OCI-LY3 (cell line): Measurements from ENCODE around the gene WFDC2.

Experiments used
- EZH2phosphoT487 ChIP-seq: fragments of 200-600 bp; shearing (Covaris generic); IDR thresholded peaks from 2 replicates; pipeline ENCODE4 v1.6.1; 2018; ENCODE audit warnings: antibody characterized with exemption, mixed run types, low read depth
- TF ChIP-seq, protein P1 (sequence below): fragments of 200-600, 300-600 bp; sonication (generic); IDR thresholded peaks from 2 replicates; pipeline ENCODE4 v1.5.1; 2014; ENCODE audit warnings: antibody characterized with exemption, low read length, low read depth

DNA sequence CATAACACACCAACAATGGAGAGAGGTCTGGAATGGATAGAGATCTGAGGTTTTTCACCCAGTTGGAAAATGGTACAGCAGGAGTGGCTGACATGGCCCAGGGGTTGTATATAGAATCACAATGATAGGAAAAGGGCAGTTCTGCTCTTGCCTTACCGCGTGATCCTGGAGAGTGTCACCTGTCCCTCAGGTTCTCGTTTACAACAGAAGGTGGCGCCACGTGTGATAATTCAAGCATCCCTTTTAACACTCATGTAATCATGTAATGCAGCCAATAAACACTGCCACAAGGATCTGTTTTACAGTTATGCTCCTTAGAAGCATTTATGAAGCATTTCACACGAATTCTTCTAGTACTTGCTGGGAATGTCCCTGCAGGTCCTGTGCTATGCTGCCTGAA is 12.9 kb upstream of the WFDC2 start:
- TF ChIP-seq, protein P1, sequence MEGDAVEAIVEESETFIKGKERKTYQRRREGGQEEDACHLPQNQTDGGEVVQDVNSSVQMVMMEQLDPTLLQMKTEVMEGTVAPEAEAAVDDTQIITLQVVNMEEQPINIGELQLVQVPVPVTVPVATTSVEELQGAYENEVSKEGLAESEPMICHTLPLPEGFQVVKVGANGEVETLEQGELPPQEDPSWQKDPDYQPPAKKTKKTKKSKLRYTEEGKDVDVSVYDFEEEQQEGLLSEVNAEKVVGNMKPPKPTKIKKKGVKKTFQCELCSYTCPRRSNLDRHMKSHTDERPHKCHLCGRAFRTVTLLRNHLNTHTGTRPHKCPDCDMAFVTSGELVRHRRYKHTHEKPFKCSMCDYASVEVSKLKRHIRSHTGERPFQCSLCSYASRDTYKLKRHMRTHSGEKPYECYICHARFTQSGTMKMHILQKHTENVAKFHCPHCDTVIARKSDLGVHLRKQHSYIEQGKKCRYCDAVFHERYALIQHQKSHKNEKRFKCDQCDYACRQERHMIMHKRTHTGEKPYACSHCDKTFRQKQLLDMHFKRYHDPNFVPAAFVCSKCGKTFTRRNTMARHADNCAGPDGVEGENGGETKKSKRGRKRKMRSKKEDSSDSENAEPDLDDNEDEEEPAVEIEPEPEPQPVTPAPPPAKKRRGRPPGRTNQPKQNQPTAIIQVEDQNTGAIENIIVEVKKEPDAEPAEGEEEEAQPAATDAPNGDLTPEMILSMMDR, result peak; percentile 85
- no peak for TF ChIP-seq EZH2phosphoT487
